ENCODE data around the gene GRK7. TPM values are rescaled to one million over a fixed set of nuclear protein-coding genes. Genes with fewer than 3 reads are reported as not detected.

Gene GRK7
- total and polyA plus RNA-seq, 9 of the 15 experiments (the other 6 are each of a cell fraction or from before 2014, with no cell fraction given), result 0.01 to 0.08 (median 0.04) TPM; not detected in 3

DNA sequence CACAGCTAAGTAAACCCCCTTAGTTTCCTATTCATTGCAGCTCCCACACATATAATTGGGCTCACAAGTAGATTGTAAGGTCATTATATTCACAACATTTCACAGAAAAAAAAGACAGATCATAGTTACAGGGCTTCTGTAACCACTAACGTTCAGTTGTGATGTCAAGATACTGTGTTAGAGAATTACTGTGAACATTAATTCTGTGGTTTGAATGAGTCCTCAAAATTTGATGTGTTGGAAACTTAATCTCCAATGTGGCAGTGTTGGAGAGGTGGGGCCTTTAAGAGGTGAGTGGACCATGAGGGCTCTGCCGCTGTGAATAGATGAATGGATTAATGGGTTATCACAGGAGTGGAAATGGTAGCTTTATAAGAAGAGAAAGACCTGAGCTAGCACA is 21.3 kb downstream of the GRK7 start:
- Histone ChIP-seq H3K79me2 (ENCODE audit: control insufficient read depth, insufficient read depth, low read length) (no peaks in the 10 kb centered on the region), H3K27ac (ENCODE audit: extremely low read depth, low read depth, low read length) (no peak overlapping the region), H3K9me1 (ENCODE audit: control insufficient read depth, insufficient read depth, low read length) (no peaks in the 10 kb centered on the region), H3K4me3 (no peak overlapping the region), H3K4me1 (replicated peaks in 1 of 2; ENCODE audit: control insufficient read depth in 2 of 2, insufficient read depth in 2 of 2, low read length in 2 of 2) (no peaks in the 10 kb centered on the region; a peak in 2 of 5 replicates), H3K4me2 (ENCODE audit: insufficient read depth, low read length) (no peak overlapping the region), H4K20me1 (replicated peaks; ENCODE audit: control insufficient read depth, insufficient read depth, low read length) (no peaks in the 10 kb centered on the region), H3K27me3 (ENCODE audit: control insufficient read depth in 2 of 2, insufficient read depth in 2 of 2, low read length in 2 of 2) (no peaks in the 10 kb centered on the region), H3K9ac (ENCODE audit: insufficient read depth in 1 of 2, low read depth in 2 of 2, low read length in 2 of 2) (no peak overlapping the region), H3K36me3 (ENCODE audit: control insufficient read depth, insufficient read depth, low read length) (no peaks in the 10 kb centered on the region), H2AFZ (ENCODE audit: low read depth, low read length) (no peak overlapping the region; the same call in 1 of the 2 replicates), H3K9me3 (replicated peaks; ENCODE audit: control insufficient read depth, insufficient read depth, low read depth, low read length) (no peaks in the 10 kb centered on the region)
- intact Hi-C loops (cut with micrococcal nuclease) (loop anchor here (5.0 kb wide), 1 partner anchor 93 kb away; the partner anchor contains the start of gene ATP1B3), in situ Hi-C loops (cut with MboI) (no loop called here)
- TF ChIP-seq, protein P1, sequence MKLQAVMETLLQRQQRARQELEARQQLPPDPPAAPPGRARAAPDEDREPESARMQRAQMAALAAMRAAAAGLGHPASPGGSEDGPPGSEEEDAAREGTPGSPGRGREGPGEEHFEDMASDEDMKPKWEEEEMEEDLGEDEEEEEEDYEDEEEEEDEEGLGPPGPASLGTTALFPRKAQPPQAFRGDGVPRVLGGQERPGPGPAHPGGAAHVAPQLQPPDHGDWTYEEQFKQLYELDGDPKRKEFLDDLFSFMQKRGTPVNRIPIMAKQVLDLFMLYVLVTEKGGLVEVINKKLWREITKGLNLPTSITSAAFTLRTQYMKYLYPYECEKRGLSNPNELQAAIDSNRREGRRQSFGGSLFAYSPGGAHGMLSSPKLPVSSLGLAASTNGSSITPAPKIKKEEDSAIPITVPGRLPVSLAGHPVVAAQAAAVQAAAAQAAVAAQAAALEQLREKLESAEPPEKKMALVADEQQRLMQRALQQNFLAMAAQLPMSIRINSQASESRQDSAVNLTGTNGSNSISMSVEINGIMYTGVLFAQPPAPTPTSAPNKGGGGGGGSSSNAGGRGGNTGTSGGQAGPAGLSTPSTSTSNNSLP (IDR thresholded peaks at IDR 0.05; ENCODE audit: borderline replicate concordance, low read depth, low read length), result no peak
- no peak for TF ChIP-seq RFX5 (IDR thresholded peaks at IDR 0.05; ENCODE audit: low read depth, low read length)
- no peak for TF ChIP-seq ZNF263 (CRISPR knock-in tag; IDR thresholded peaks at IDR 0.05; ENCODE audit: borderline replicate concordance)
- TF ChIP-seq, protein P2, sequence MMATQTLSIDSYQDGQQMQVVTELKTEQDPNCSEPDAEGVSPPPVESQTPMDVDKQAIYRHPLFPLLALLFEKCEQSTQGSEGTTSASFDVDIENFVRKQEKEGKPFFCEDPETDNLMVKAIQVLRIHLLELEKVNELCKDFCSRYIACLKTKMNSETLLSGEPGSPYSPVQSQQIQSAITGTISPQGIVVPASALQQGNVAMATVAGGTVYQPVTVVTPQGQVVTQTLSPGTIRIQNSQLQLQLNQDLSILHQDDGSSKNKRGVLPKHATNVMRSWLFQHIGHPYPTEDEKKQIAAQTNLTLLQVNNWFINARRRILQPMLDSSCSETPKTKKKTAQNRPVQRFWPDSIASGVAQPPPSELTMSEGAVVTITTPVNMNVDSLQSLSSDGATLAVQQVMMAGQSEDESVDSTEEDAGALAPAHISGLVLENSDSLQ (IDR thresholded peaks at IDR 0.05), result no peak
- no peak for TF ChIP-seq PML (IDR thresholded peaks at IDR 0.05; ENCODE audit: low read length)
- TF ChIP-seq ZNF764 (CRISPR knock-in tag; IDR thresholded peaks at IDR 0.05; ENCODE audit: low read depth), result no peak
- TF ChIP-seq, protein P3, sequence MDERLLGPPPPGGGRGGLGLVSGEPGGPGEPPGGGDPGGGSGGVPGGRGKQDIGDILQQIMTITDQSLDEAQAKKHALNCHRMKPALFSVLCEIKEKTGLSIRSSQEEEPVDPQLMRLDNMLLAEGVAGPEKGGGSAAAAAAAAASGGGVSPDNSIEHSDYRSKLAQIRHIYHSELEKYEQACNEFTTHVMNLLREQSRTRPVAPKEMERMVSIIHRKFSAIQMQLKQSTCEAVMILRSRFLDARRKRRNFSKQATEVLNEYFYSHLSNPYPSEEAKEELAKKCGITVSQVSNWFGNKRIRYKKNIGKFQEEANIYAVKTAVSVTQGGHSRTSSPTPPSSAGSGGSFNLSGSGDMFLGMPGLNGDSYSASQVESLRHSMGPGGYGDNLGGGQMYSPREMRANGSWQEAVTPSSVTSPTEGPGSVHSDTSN (CRISPR knock-in tag; IDR thresholded peaks at IDR 0.05; ENCODE audit: low read depth), result no peak
- TF ChIP-seq, protein P3 (tag; conservative IDR thresholded peaks at IDR 0.05; ENCODE audit: low read depth), result no peak
- TF ChIP-seq ZNF77 (CRISPR knock-in tag; IDR thresholded peaks at IDR 0.05), result no peak
- TF ChIP-seq ZBTB34 (CRISPR knock-in tag; IDR thresholded peaks at IDR 0.05), result no peak
- TF ChIP-seq ZNF175 (CRISPR knock-in tag; IDR thresholded peaks at IDR 0.05; ENCODE audit: low read depth), result no peak
- TF ChIP-seq MEF2A (IDR thresholded peaks at IDR 0.05; ENCODE audit: control insufficient read depth, low read depth, low read length), result no peak
- TF ChIP-seq XRCC4 (IDR thresholded peaks at IDR 0.05; ENCODE audit: extremely low read depth, insufficient read depth, insufficient read length), result no peak
- no peak for ATAC-seq
- no peak for FAIRE-seq
- 12% methylated on average over 2 of the region's 2 CpGs for WGBS (ENCODE audit: insufficient coverage, low coverage, missing lambda C conversion rate)
- ChIA-PET CTCF (ENCODE audit: low intra/inter-chr PET ratio) (no interaction called here), POLR2A (interaction anchor here (0.6 kb wide), 1 partner anchor 43 kb away, joined by 3 read pairs; no protein-coding TSS in a partner anchor)
- DNase-seq (ENCODE audit: extremely low read depth in 1 of 4, low spot score in 3 of 4), result no peak
- no TSS peak for BruUV-seq (replicated peaks)

All from K562 (cell line).